HG03342 (cell line): ENCODE data around the gene ZBP1.

Experiments used
- ATAC-seq: cut with Tn5 transposase; IDR thresholded peaks from one replicate; pipeline ENCODE4 v1.9.1; 2021; ENCODE audit warnings: mild to moderate bottlenecking, moderate library complexity; ENCODE audit not compliant: unreplicated experiment

The ZBP1 gene

GRCh38 chr20:57576617-57577550 lies 43.3 kb downstream of the ZBP1 start:
- no peak for ATAC-seq

- no peak for ATAC-seq
Measured at GRCh38 chr20:57576002-57576401, 44.2 kb downstream of the ZBP1 start.

GRCh38 chr20:57574954-57575353 lies 45.3 kb downstream of the ZBP1 start:
- no peak for ATAC-seq

- ATAC-seq = no peak
Measured at GRCh38 chr20:57573894-57574293, 46.3 kb downstream of the ZBP1 start.

GRCh38 chr20:57573242-57573641 lies 47.0 kb downstream of the ZBP1 start:
- ATAC-seq = no peak

GRCh38 chr20:57571782-57572416 lies 48.3 kb downstream of the ZBP1 start:
- no peak for ATAC-seq

GRCh38 chr20:57570920-57571319 lies 49.3 kb downstream of the ZBP1 start:
- ATAC-seq = no peak

GRCh38 chr20:57570145-57570850 lies 49.9 kb downstream of the ZBP1 start:
- ATAC-seq = no peak

GRCh38 chr20:57568960-57569359 lies 51.3 kb downstream of the ZBP1 start:
- ATAC-seq = no peak

GRCh38 chr20:57568088-57568896 lies 51.9 kb downstream of the ZBP1 start:
- no peak for ATAC-seq

GRCh38 chr20:57567471-57568079 lies 52.7 kb downstream of the ZBP1 start:
- no peak for ATAC-seq

- ATAC-seq = no peak
Measured at GRCh38 chr20:57566803-57567459, 53.3 kb downstream of the ZBP1 start.

- ATAC-seq = no peak
Measured at GRCh38 chr20:57566399-57566798, 53.8 kb downstream of the ZBP1 start.

GRCh38 chr20:57564951-57565642 lies 55.1 kb downstream of the ZBP1 start:
- no peak for ATAC-seq

GRCh38 chr20:57564180-57564802 lies 55.9 kb downstream of the ZBP1 start:
- no peak for ATAC-seq

- no peak for ATAC-seq
Measured at GRCh38 chr20:57563522-57563921, 56.7 kb downstream of the ZBP1 start.

- ATAC-seq = no peak
Measured at GRCh38 chr20:57562541-57563465, 57.4 kb downstream of the ZBP1 start.
